Esophagus squamous epithelium (tissue), 4 donors: Measurements from ENCODE around the gene TTYH3.

Experiments
- CTCF ChIP-seq, 6 experiments: fragments of 450-650 bp in 4 of 6; fragments of 200-600 bp in 2 of 6; sonication (generic) in 2 of 6; IDR thresholded peaks; one replicate each; pipeline ENCODE4 v1.5.1; 2016 to 2019; ENCODE audit warnings: antibody characterized with exemption in 6 of 6, mild to moderate bottlenecking in 4 of 6, moderate library complexity in 4 of 6
- POLR2A ChIP-seq, 4 donors: fragments of 450-650 bp; IDR thresholded peaks; one replicate each; pipeline ENCODE4 v1.6.1; 2017; ENCODE audit warnings: antibody characterized with exemption in 4 of 4, mild to moderate bottlenecking in 4 of 4, moderate library complexity in 3 of 4

DNA sequence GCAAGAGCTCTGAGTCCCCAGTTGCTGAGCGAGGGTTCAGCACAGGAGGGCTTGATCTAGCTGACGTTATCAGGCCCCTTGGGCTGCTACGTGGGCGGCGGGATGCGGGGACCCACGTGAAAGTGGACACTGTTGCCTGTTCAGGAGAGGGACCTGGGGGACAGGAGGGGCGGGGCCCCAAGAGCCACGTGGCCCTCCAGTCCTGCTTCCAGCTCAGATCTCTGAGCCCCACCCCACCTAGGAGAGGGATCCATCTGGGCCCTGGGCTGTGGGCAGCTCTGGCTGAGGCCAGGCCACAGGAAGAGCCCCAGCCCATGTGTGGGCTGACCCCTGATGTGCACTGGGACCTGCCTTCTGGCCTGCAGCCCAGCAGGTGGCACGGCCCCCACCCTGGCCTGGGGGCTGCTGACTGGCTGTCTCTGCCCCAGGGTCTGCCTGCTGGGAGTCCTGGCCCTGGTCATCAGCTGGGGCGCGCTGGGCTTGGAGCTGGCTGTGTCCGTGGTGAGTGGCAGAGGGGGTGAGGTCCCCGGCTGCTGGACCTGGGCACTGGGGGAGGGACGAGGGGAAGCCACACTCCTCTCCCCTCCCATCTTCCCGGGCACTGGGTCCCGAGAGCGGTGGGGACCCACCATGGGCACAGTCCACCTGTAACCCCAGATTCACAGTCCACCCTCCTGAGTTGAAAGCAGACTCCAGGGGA, 17.5 kb downstream of the TTYH3 start:
- no peak for TF ChIP-seq CTCF (IDR thresholded peaks at IDR 0.05)
- TF ChIP-seq POLR2A (IDR thresholded peaks at IDR 0.05), result no peak
